Epithelial cell of prostate (primary cell): Measurements from ENCODE around the gene RNF224.
"Not testable (repeated sequence)": the region's sequence is repeated elsewhere in the genome, so short reads cannot be mapped to it uniquely, and the experiment has no call there.

Experiments used
- DNase-seq: peaks from one replicate; pipeline ENCODE4 v3.0.0-alpha.2; 2011; ENCODE audit warnings: low read depth, low spot score
- H3K27ac ChIP-seq: fragments of 450-650 bp; 2 replicates; pipeline ENCODE4 v1.5.1; 2017; ENCODE audit warnings: mild to moderate bottlenecking

Gene RNF224

GRCh38 chr9:137250329-137251193 is 23.3 kb downstream of the RNF224 start:
- no peak for DNase-seq
- H3K27ac ChIP-seq: no peak overlapping the region

- no peak within 1 kb of the TSS for H3K27ac ChIP-seq
- no peak for DNase-seq
Observed at GRCh38 chr9:137251194-137251461, 23.8 kb downstream of the RNF224 start, which contains the start of gene STPG3. Gene STPG3 (plus strand): TSS chr9:137251286. CDS start chr9:137251287, 1 bp downstream.

GRCh38 chr9:137251490-137252268 is 24.4 kb downstream of the RNF224 start:
- H3K27ac ChIP-seq: no peak overlapping the region

GRCh38 chr9:137252555-137253506 is 25.5 kb downstream of the RNF224 start:
- no peak overlapping the region for H3K27ac ChIP-seq
- DNase-seq: no peak

More at GRCh38 chr9:137251490-137252268, 24.4 kb downstream of the RNF224 start:
- no peak for DNase-seq

- DNase-seq: no peak
Observed at GRCh38 chr9:137253717-137254623, 26.7 kb downstream of the RNF224 start.

GRCh38 chr9:137254624-137255447 is 27.5 kb downstream of the RNF224 start, which contains the start of gene NELFB:
Gene NELFB (plus strand): TSS chr9:137255327.
- DNase-seq: no peak
- H3K27ac ChIP-seq: peak within 1 kb of the TSS; percentile 53

More at GRCh38 chr9:137253717-137254623, 26.7 kb downstream of the RNF224 start:
- H3K27ac ChIP-seq: no peak overlapping the region

- no peak for DNase-seq
- peak overlapping the region; percentile 53 for H3K27ac ChIP-seq
Observed at GRCh38 chr9:137255448-137256114, 28.3 kb downstream of the RNF224 start.

- no peak for DNase-seq
- no peak overlapping the region for H3K27ac ChIP-seq
Observed at GRCh38 chr9:137256362-137256761, 29.1 kb downstream of the RNF224 start.

- no peak for DNase-seq
Observed at GRCh38 chr9:137256856-137257255, 29.6 kb downstream of the RNF224 start.

GRCh38 chr9:137262173-137262908 is 35.0 kb downstream of the RNF224 start:
- DNase-seq, H3K27ac ChIP-seq: not testable (repeated sequence)

More at GRCh38 chr9:137256856-137257255, 29.6 kb downstream of the RNF224 start:
- no peak overlapping the region for H3K27ac ChIP-seq

- H3K27ac ChIP-seq: no peak overlapping the region
- DNase-seq: no peak
Observed at GRCh38 chr9:137262909-137263285, 35.6 kb downstream of the RNF224 start.

- DNase-seq: no peak
- H3K27ac ChIP-seq: no peak overlapping the region
Observed at GRCh38 chr9:137263506-137263905, 36.2 kb downstream of the RNF224 start.

GRCh38 chr9:137264067-137264466 is 36.8 kb downstream of the RNF224 start:
- no peak overlapping the region for H3K27ac ChIP-seq
- DNase-seq: no peak

GRCh38 chr9:137265496-137266161 is 38.3 kb downstream of the RNF224 start:
- DNase-seq: no peak
- H3K27ac ChIP-seq: no peak overlapping the region

GRCh38 chr9:137266162-137266527 is 38.8 kb downstream of the RNF224 start:
- DNase-seq: no peak
- H3K27ac ChIP-seq: no peak overlapping the region

GRCh38 chr9:137266585-137267453 is 39.5 kb downstream of the RNF224 start:
- H3K27ac ChIP-seq: no peak overlapping the region
- no peak for DNase-seq
